Stimulated activated memory B cell treated with anti-CD40 and anti-IgM and Interleukin-4, amounts not matched to agents 10 μg/mL and 1 μg/mL and 100 μg/mL, for 72 hours (primary cell): Measurements from ENCODE around the gene PRKAR1B.

Experiments used
- ATAC-seq: fragments of 150-1000 bp; cut with Tn5 transposase; 2 replicates; pipeline ENCODE4 v1.10.0; 2021
- H3K27ac Mint-ChIP-seq: one replicate; pipeline ENCODE4 v1.8.0; 2022; ENCODE audit warnings: mild to moderate bottlenecking, mixed read lengths
- H3K27me3 Mint-ChIP-seq: one replicate; pipeline ENCODE4 v1.8.0; 2022; ENCODE audit warnings: mixed read lengths
- H3K36me3 Mint-ChIP-seq: one replicate; pipeline ENCODE4 v1.8.0; 2022; ENCODE audit warnings: mixed read lengths
- H3K4me1 Mint-ChIP-seq: one replicate; pipeline ENCODE4 v1.8.0; 2022; ENCODE audit warnings: mixed read lengths
- H3K4me3 Mint-ChIP-seq: one replicate; pipeline ENCODE4 v1.8.0; 2022; ENCODE audit warnings: mild to moderate bottlenecking, moderate library complexity, mixed read lengths
- H3K9me3 Mint-ChIP-seq: one replicate; pipeline ENCODE4 v1.8.0; 2022; ENCODE audit warnings: mixed read lengths

The PRKAR1B gene

DNA sequence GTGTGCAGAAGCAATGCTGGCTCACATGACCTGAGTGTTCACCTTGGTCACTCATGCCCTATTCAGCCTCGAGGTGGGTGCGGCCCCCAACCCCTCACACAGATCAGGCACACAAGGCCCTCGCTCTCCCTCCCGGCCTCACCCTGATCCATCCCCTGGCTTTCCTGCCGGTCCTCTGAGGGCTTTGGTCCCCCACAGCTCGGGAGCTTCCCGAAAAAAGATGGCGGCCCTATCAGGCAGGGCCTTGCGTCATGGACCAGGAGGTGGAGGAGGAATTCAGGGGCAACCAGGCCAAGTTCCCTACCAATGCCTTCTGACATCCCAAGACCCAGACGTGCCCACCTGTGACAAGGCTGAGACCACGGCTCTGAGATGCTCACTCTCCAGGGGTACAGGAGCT, 44.3 kb downstream of the PRKAR1B start:
- no peak overlapping the region for H3K27ac Mint-ChIP-seq
- H3K4me1 Mint-ChIP-seq: no peaks in the 10 kb centered on the region
- no peak overlapping the region for H3K4me3 Mint-ChIP-seq
- H3K27me3 Mint-ChIP-seq: no peaks in the 10 kb centered on the region
- peaks cover 79% of the 10 kb centered on the region for H3K36me3 Mint-ChIP-seq
- peaks cover 19% of the 10 kb centered on the region for H3K9me3 Mint-ChIP-seq
- ATAC-seq: no peak

GRCh38 chr7:681551-682307, 45.4 kb downstream of the PRKAR1B start:
- Mint-ChIP-seq H3K27ac (no peak overlapping the region), H3K36me3 (peaks cover 74% of the 10 kb centered on the region), H3K4me1 (no peaks in the 10 kb centered on the region), H3K4me3 (no peak overlapping the region), H3K9me3 (peaks cover 14% of the 10 kb centered on the region), H3K27me3 (no peaks in the 10 kb centered on the region)
- ATAC-seq: no peak

DNA sequence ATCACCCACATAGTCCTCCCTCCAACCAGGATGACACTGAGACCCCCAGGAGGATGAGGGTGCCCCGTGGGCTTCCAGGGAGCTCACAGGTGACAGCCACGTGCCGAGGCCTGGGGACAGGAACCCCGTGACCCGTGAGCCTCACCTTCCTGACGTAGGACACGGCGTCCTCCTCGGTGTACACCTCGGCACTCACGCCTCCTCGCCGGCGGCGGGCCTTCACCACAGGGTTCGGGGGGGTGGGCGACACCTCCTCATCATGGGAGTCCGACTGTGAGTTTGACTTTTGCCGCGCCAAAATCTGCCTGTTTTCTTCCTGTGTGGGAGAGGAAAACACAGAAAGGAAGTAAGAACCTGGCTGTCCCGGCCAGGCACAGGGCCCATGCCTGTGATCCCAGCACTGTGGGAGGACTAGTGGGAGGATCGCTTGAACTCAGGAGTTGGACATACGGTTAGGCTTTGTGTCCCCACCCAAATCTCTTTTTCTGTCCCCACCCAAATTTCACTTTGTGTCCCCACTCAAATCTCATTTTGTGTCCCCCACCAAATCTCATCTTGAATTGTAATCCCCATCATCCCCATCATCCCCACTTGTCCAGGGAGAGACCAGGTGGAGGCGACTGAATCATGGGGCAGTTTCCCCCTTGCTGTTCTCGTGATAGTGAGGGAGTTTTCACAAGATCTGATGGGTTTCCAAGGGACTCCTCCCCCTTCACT, 46.5 kb downstream of the PRKAR1B start:
- H3K27me3 Mint-ChIP-seq: no peaks in the 10 kb centered on the region
- peaks cover 70% of the 10 kb centered on the region for H3K36me3 Mint-ChIP-seq
- no peak overlapping the region for H3K27ac Mint-ChIP-seq
- no peak overlapping the region for H3K4me3 Mint-ChIP-seq
- no peaks in the 10 kb centered on the region for H3K4me1 Mint-ChIP-seq
- ATAC-seq: no peak
- peaks cover 11% of the 10 kb centered on the region for H3K9me3 Mint-ChIP-seq

DNA sequence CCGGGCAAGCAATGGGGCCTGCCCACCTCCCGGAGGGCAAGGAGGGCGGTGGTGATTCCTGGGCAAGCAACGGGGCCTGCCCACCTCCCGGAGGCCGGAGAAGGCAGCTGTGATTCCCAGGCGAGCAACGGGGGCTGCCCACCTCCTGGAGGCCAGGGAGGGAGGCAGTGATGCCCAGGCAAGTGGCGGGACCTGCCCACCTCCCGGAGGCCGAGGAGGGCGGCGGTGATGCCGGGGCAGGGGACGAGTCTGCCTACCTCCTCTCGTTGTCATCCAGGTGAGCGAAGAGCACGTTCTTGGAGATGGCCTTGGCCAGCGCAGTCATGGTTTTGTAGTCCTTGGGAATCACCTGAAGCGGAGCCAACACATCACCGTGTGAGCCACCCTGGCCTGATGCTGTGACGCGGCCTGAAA, 50.1 kb downstream of the PRKAR1B start:
- Mint-ChIP-seq H3K27ac (no peak overlapping the region), H3K4me3 (no peak overlapping the region), H3K9me3 (peaks cover 12% of the 10 kb centered on the region), H3K27me3 (no peaks in the 10 kb centered on the region), H3K36me3 (peaks cover 72% of the 10 kb centered on the region), H3K4me1 (no peaks in the 10 kb centered on the region)
- ATAC-seq: no peak

GRCh38 chr7:676246-676971, 50.7 kb downstream of the PRKAR1B start:
- H3K4me1 Mint-ChIP-seq: no peaks in the 10 kb centered on the region
- H3K9me3 Mint-ChIP-seq: peaks cover 12% of the 10 kb centered on the region
- no peaks in the 10 kb centered on the region for H3K27me3 Mint-ChIP-seq
- ATAC-seq: no peak
- peaks cover 72% of the 10 kb centered on the region for H3K36me3 Mint-ChIP-seq
- no peak overlapping the region for H3K27ac Mint-ChIP-seq
- H3K4me3 Mint-ChIP-seq: no peak overlapping the region

GRCh38 chr7:674454-675410, 52.3 kb downstream of the PRKAR1B start:
- no peaks in the 10 kb centered on the region for H3K27me3 Mint-ChIP-seq
- no peak overlapping the region for H3K4me3 Mint-ChIP-seq
- ATAC-seq: no peak
- no peak overlapping the region for H3K27ac Mint-ChIP-seq
- peaks cover 9% of the 10 kb centered on the region for H3K9me3 Mint-ChIP-seq
- H3K4me1 Mint-ChIP-seq: no peaks in the 10 kb centered on the region
- peaks cover 58% of the 10 kb centered on the region for H3K36me3 Mint-ChIP-seq

DNA sequence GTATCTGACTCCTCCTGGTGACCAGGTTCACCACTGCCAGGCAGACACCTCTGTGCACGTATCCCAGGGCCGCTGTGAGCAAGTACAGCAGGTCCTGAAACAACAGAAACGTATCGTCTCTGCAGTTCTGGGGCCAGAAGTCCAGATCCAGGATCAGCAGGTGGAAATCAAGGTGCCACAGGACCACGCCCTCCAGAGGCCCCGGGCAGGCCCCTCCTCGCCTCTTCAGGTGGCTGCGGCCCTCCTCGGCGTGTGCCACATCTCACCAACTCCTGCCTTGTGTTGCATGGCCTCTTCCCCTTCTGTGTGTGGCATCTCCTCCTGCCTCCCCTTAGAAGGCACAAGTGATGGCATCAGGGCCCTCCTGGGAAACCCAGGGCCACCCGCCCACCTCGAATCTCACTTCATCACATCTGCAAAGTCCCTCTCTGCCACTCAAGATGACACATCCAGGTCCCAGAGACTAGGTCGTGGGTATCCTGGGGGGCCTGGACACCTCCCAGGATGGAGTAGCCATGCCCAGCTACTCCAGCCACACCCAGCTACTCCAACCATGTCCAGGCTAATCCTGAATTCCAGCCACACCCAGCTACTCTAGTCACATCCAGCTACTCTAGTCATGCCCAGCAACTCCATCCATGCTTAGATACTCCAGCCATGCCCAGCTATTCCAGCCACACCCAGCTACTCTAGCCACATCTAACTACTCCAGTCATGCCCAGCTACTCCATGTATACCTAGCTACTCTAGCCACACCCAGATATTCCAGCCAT, 53.2 kb downstream of the PRKAR1B start:
- H3K4me1 Mint-ChIP-seq: no peaks in the 10 kb centered on the region
- no peak overlapping the region for H3K4me3 Mint-ChIP-seq
- H3K27ac Mint-ChIP-seq: no peak overlapping the region
- no peak for ATAC-seq
- H3K9me3 Mint-ChIP-seq: peaks cover 9% of the 10 kb centered on the region
- H3K27me3 Mint-ChIP-seq: no peaks in the 10 kb centered on the region
- peaks cover 54% of the 10 kb centered on the region for H3K36me3 Mint-ChIP-seq

- no peak for ATAC-seq
- peaks cover 9% of the 10 kb centered on the region for H3K9me3 Mint-ChIP-seq
- H3K4me3 Mint-ChIP-seq: no peak overlapping the region
- peaks cover 52% of the 10 kb centered on the region for H3K36me3 Mint-ChIP-seq
- H3K27me3 Mint-ChIP-seq: no peaks in the 10 kb centered on the region
- H3K4me1 Mint-ChIP-seq: no peaks in the 10 kb centered on the region
- H3K27ac Mint-ChIP-seq: no peak overlapping the region
These were observed 54.2 kb downstream of the PRKAR1B start for GRCh38 chr7:672891-673290.

GRCh38 chr7:671415-672042, 55.6 kb downstream of the PRKAR1B start:
- Mint-ChIP-seq H3K27ac (no peak overlapping the region), H3K36me3 (peaks cover 46% of the 10 kb centered on the region), H3K27me3 (no peaks in the 10 kb centered on the region), H3K4me1 (no peaks in the 10 kb centered on the region), H3K4me3 (no peak overlapping the region), H3K9me3 (peaks cover 9% of the 10 kb centered on the region)
- no peak for ATAC-seq

DNA sequence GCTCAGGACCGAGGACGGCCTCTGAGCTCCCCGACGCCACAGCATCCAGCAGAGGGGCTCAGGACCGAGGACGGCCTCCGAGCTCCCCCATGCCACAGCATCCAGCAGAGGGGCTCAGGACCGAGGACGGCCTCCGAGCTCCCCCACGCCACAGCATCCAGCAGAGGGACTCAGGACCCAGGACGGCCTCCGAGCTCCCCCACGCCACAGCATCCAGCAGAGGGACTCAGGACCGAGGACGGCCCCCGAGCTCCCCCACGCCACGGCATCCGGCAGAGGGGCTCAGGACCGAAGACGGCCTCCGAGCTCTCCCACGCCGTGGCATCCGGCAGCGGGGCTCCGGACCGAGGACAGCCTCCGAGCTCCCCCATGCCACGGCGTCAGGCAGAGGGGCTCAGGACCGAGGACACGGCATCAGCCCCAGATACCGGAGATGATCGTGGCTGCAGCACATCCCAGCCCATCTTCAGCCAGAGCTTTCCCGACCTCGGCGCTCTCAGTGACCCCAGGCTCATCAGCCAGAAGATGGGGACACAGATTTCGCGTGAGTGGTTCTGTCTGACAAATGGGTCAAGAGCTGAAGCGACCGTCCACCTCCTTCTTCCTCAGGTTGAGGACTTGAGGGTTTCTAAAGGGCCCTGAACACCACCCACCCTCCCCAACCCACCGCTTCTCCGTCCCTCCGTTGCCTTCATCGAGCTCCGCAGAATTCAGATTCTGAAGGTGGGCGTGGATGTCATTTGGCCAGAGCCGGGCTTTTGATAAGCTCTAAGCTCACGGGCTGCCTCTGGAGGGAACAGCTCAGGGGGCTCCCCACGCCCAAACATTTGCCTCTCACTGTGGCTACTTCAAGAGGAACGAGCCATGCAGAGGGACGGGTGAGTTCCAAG, 56.3 kb downstream of the PRKAR1B start:
- Mint-ChIP-seq H3K27me3 (no peaks in the 10 kb centered on the region), H3K9me3 (peaks cover 9% of the 10 kb centered on the region), H3K36me3 (peaks cover 40% of the 10 kb centered on the region), H3K4me1 (no peaks in the 10 kb centered on the region), H3K4me3 (no peak overlapping the region), H3K27ac (no peak overlapping the region)
- ATAC-seq: no peak

DNA sequence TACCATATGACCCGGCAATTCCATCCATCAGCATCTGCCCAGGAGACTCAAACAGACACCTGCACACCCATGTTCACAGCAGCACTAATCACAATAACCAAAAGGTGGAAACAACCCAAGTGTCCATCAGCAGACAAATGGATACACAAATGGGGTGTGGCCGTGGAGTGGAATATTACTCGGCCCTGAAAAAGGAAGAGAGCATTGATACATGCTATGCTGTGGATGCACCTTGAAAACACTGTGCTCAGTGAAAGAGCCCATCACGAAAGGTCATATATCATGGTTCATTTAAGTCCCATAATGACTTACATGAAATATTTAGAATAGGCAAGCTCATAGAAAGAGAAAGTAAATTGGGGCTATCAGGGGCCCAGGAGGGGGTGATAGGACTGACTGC, 58.1 kb downstream of the PRKAR1B start:
- Mint-ChIP-seq H3K4me1 (no peaks in the 10 kb centered on the region), H3K9me3 (peaks cover 2% of the 10 kb centered on the region), H3K27ac (no peak overlapping the region), H3K4me3 (no peak overlapping the region), H3K27me3 (no peaks in the 10 kb centered on the region), H3K36me3 (peaks cover 23% of the 10 kb centered on the region)
- no peak for ATAC-seq

GRCh38 chr7:668139-668931, 58.7 kb downstream of the PRKAR1B start:
- H3K27me3 Mint-ChIP-seq: no peaks in the 10 kb centered on the region
- ATAC-seq: no peak
- H3K9me3 Mint-ChIP-seq: no peaks in the 10 kb centered on the region
- no peak overlapping the region for H3K27ac Mint-ChIP-seq
- no peaks in the 10 kb centered on the region for H3K4me1 Mint-ChIP-seq
- H3K36me3 Mint-ChIP-seq: peaks cover 19% of the 10 kb centered on the region
- H3K4me3 Mint-ChIP-seq: no peak overlapping the region
